Activated CD4-positive, alpha-beta T cell treated with anti-CD3 and anti-CD28 coated beads for 36 hours (primary cell): ENCODE data around the gene TP53BP1. TPM values are rescaled to one million over a fixed set of nuclear protein-coding genes. Genes with fewer than 3 reads are reported as not detected.
A peak's percentile ranks its signal among the peaks of the same experiment; 100 is the strongest.

ENCODE experiments used
- ATAC-seq: fragments of 200-7000 bp; cut with Tn5 transposase; one replicate; pipeline ENCODE4 v1.10.0; 2021; ENCODE audit warnings: mild to moderate bottlenecking, moderate library complexity
- CTCF ChIA-PET: fragments of 350-600 bp; sonication (Branson Sonifier 250); formaldehyde crosslinking; loops from one replicate; lab custom pipeline; 2021; ENCODE audit warnings: antibody characterized with exemption; lab: Charles Lee
- POLR2A ChIA-PET: fragments of 350-600 bp; sonication (Branson Sonifier 250); formaldehyde crosslinking; loops from one replicate; lab custom pipeline; 2021; ENCODE audit warnings: antibody characterized with exemption, inconsistent platforms; lab: Charles Lee
- DNase-seq: peaks from one replicate; pipeline ENCODE4 v3.0.0-alpha.2; 2020
- H3K27ac Mint-ChIP-seq: one replicate; pipeline ENCODE4 v1.8.0; 2021; ENCODE audit warnings: mixed read lengths
- H3K27me3 Mint-ChIP-seq: one replicate; pipeline ENCODE4 v1.8.0; 2021; ENCODE audit warnings: mixed read lengths
- H3K36me3 Mint-ChIP-seq: one replicate; pipeline ENCODE4 v1.8.0; 2021; ENCODE audit warnings: low read depth, mixed read lengths
- H3K4me1 Mint-ChIP-seq: one replicate; pipeline ENCODE4 v1.8.0; 2021; ENCODE audit warnings: mixed read lengths
- H3K4me3 Mint-ChIP-seq: one replicate; pipeline ENCODE4 v1.8.0; 2021; ENCODE audit warnings: mild to moderate bottlenecking, moderate library complexity, mixed read lengths
- H3K9me3 Mint-ChIP-seq: one replicate; pipeline ENCODE4 v1.8.0; 2021; ENCODE audit warnings: low read depth, mixed read lengths
- intact Hi-C, 2 experiments: fragments of 100-400 bp; cut with DNase I in 1 of 2; cut with micrococcal nuclease in 1 of 2; formaldehyde crosslinking; loops; one replicate each; pipeline versions ENCODE4 v1.14.2 to v1.15.1; 2022 to 2024; cut with DNase I, micrococcal nuclease
- total RNA-seq, 2 experiments: library from RNA; stranded (reverse); gene quantifications; one replicate each; pipeline ENCODE4 v1.2.3, GENCODE V29; 2021

TP53BP1 gene
- total RNA-seq, 2 experiments from 2014 or later, result 22.4 to 23.9 TPM

GRCh38 chr15:43446344-43446743 is 46.6 kb downstream of the TP53BP1 start:
- Mint-ChIP-seq H3K27ac (no peak overlapping the region), H3K9me3 (no peaks in the 10 kb centered on the region), H3K4me3 (no peak overlapping the region), H3K27me3 (no peaks in the 10 kb centered on the region), H3K4me1 (peaks cover 15% of the 10 kb centered on the region), H3K36me3 (peaks cover 10% of the 10 kb centered on the region)
- ChIA-PET CTCF (no interaction called here), POLR2A (no interaction called here)
- ATAC-seq (peak; percentile 42), DNase-seq (no peak)
- intact Hi-C loops, result no loop called here

GRCh38 chr15:43441316-43441715 is 51.6 kb downstream of the TP53BP1 start:
- ATAC-seq, result peak; percentile 78
- ChIA-PET CTCF (interaction anchor here (0.6 to 2.5 kb wide), 17 partner anchors 7 to 354 kb away, joined by 3 to 21 read pairs (median 3); partner anchors contain the start of gene TP53BP1), POLR2A (interaction anchor here (2.3 kb wide), 1 partner anchor 70 kb away, joined by 7 read pairs; no protein-coding TSS in a partner anchor)
- peak; percentile 37 for DNase-seq
- intact Hi-C loops, result loop anchor here (1.0 to 2.0 kb wide), 4 partner anchors 52 to 305 kb away; partner anchors contain the start of genes PDIA3 (in 1 of the 2) and TP53BP1 (in 1 of the 2)
- peaks cover 9% of the 10 kb centered on the region for H3K36me3 Mint-ChIP-seq
- peaks cover 8% of the 10 kb centered on the region for H3K4me1 Mint-ChIP-seq
- peak overlapping the region; percentile 91 for H3K27ac Mint-ChIP-seq
- H3K27me3 Mint-ChIP-seq, result no peaks in the 10 kb centered on the region
- H3K4me3 Mint-ChIP-seq, result no peak overlapping the region
- H3K9me3 Mint-ChIP-seq, result no peaks in the 10 kb centered on the region

DNA sequence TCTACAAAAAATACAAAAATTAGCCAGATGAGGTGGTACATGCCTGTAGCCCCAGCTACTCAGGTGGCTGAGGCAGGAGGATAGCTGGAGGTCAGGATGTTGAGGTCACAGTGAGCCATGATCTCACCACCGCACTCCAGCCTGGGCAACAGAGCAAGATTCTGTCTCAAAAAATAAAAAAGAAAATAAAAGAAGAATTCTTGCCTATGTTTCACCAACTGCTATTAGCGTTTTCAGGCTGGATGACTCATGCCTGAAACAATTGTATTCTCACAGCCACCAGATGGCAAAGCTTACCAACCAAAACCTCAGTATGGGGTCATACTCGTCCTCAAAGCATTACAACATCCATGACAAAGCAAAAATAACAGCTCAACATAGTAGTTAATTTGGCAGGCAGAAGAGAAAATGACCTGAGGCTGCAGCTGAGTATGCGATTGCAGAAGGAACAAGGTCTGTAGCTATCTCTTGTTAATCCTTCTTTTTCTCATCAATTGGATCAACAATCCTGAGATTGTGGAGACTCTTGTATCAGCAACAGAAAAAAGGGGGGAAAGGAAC is 52.2 kb downstream of the TP53BP1 start:
- Mint-ChIP-seq H3K4me3 (no peak overlapping the region), H3K27me3 (no peaks in the 10 kb centered on the region), H3K9me3 (no peaks in the 10 kb centered on the region), H3K4me1 (peaks cover 7% of the 10 kb centered on the region), H3K27ac (peak overlapping the region; percentile 91), H3K36me3 (peaks cover 9% of the 10 kb centered on the region)
- CTCF ChIA-PET, result interaction anchor here (0.6 to 2.5 kb wide), 15 partner anchors 13 to 355 kb away, joined by 3 to 21 read pairs (median 3); partner anchors contain the start of gene TP53BP1
- ATAC-seq, result peak; percentile 95
- POLR2A ChIA-PET, result interaction anchor here (0.6 to 2.3 kb wide), 2 partner anchors 69 to 70 kb away, joined by 4 to 7 read pairs; no protein-coding TSS in a partner anchor
- intact Hi-C loops, result loop anchor here (1.0 to 2.0 kb wide), 5 partner anchors 52 to 336 kb away; partner anchors contain the start of genes PDIA3 (in 1 of the 2) and TP53BP1 (in 1 of the 2)
- DNase-seq, result peak; percentile 64

- POLR2A ChIA-PET, result no interaction called here
- ATAC-seq, result no peak
Observed at GRCh38 chr15:43439268-43439667, 53.7 kb downstream of the TP53BP1 start.

GRCh38 chr15:43436395-43436794 is 56.6 kb downstream of the TP53BP1 start:
- POLR2A ChIA-PET, result no interaction called here
- Mint-ChIP-seq H3K4me1 (peaks cover 6% of the 10 kb centered on the region), H3K9me3 (no peaks in the 10 kb centered on the region), H3K27me3 (no peaks in the 10 kb centered on the region), H3K4me3 (no peak overlapping the region), H3K36me3 (peaks cover 4% of the 10 kb centered on the region), H3K27ac (no peak overlapping the region)
- CTCF ChIA-PET, result interaction anchor here (0.7 to 1.3 kb wide), 2 partner anchors 57 to 161 kb away, joined by 3 read pairs; partner anchors contain the start of gene TP53BP1
- DNase-seq, result no peak
- intact Hi-C loops, result no loop called here
- no peak for ATAC-seq

More at GRCh38 chr15:43439268-43439667, 53.7 kb downstream of the TP53BP1 start:
- Mint-ChIP-seq H3K36me3 (peaks cover 4% of the 10 kb centered on the region), H3K27me3 (no peaks in the 10 kb centered on the region), H3K4me1 (peaks cover 7% of the 10 kb centered on the region), H3K4me3 (no peak overlapping the region), H3K9me3 (no peaks in the 10 kb centered on the region), H3K27ac (no peak overlapping the region)
- intact Hi-C loops, result no loop called here
- DNase-seq, result no peak
- CTCF ChIA-PET, result interaction anchor here (2.5 kb wide), 1 partner anchor 75 kb away, joined by 21 read pairs; no protein-coding TSS in a partner anchor

- ChIA-PET POLR2A (interaction anchor here (0.6 kb wide), 1 partner anchor 322 kb away, joined by 8 read pairs; no protein-coding TSS in a partner anchor), CTCF (interaction anchor here (0.9 to 1.3 kb wide), 3 partner anchors 7 to 60 kb away, joined by 3 to 6 read pairs (median 3); no protein-coding TSS in a partner anchor)
- ATAC-seq (no peak), DNase-seq (no peak)
- H3K9me3 Mint-ChIP-seq, result no peaks in the 10 kb centered on the region
- H3K4me1 Mint-ChIP-seq, result no peaks in the 10 kb centered on the region
- H3K27ac Mint-ChIP-seq, result no peak overlapping the region
- no peaks in the 10 kb centered on the region for H3K27me3 Mint-ChIP-seq
- H3K36me3 Mint-ChIP-seq, result peaks cover 6% of the 10 kb centered on the region
- no peak overlapping the region for H3K4me3 Mint-ChIP-seq
- intact Hi-C loops, result loop anchor here in 1 of 2 experiments (2.0 kb wide), 1 partner anchor 16 kb away; no protein-coding TSS in a partner anchor
Observed at GRCh38 chr15:43434446-43434845, 58.5 kb downstream of the TP53BP1 start.

DNA sequence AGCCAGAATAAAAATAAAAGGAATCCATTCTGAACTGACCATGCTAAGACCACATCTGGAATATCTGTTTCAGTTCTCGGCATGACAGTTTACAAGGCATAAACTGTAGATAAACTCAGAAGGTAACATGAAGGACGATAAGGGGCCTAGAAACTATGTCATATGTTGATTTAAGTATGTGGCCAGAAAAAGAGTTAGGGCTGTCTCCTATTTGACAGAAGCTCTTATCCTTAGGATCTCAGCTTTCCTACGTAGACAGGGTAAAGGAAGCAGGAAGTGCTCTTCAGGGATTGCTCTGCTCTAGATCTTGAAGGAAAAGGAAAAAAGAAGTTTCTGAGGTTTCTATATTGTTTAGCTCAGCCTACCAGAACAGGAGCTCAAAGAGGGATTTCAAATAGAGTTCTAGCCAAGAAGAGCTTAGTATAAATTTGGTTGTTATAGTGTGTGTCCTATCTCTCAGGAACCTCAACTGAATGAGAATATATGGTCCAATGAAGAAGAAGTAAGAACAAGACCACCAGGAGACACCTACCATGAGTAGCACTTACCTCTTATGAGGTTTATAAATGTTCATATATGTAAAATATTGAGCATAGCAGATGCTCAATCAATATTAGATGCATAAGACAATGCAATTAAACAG is 59.2 kb downstream of the TP53BP1 start:
- intact Hi-C loops, result loop anchor here in 1 of 2 experiments (2.0 kb wide), 1 partner anchor 15 kb away; no protein-coding TSS in a partner anchor
- no peaks in the 10 kb centered on the region for H3K4me1 Mint-ChIP-seq
- H3K9me3 Mint-ChIP-seq, result no peaks in the 10 kb centered on the region
- H3K4me3 Mint-ChIP-seq, result no peak overlapping the region
- H3K27me3 Mint-ChIP-seq, result no peaks in the 10 kb centered on the region
- H3K36me3 Mint-ChIP-seq, result peaks cover 6% of the 10 kb centered on the region
- ChIA-PET CTCF (interaction anchor here (0.9 to 1.3 kb wide), 5 partner anchors 8 to 59 kb away, joined by 3 to 6 read pairs (median 3); no protein-coding TSS in a partner anchor), POLR2A (no interaction called here)
- ATAC-seq (no peak), DNase-seq (no peak)
- H3K27ac Mint-ChIP-seq, result no peak overlapping the region

DNA sequence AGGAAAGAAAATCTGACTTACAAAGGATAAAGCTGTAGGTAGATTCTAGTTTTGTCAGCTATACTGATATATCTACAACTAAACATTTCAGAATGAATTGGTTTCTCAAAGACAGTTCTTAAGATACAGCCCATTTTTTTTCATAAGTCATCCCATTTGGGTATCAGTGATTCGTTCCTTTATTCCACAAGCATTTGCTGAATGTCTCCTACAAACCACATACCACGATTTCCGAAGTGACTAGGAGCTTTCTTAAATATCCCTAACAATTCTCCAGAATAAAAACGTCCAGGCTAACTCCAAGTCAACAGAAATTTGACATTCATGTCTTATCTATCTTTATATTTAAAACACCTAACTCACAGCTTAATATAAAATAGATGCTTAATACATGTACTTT is 59.8 kb downstream of the TP53BP1 start:
- no peaks in the 10 kb centered on the region for H3K27me3 Mint-ChIP-seq
- no peak for DNase-seq
- no peak overlapping the region for H3K27ac Mint-ChIP-seq
- H3K36me3 Mint-ChIP-seq, result peaks cover 6% of the 10 kb centered on the region
- no peaks in the 10 kb centered on the region for H3K4me1 Mint-ChIP-seq
- intact Hi-C loops, result no loop called here
- ATAC-seq, result no peak
- H3K4me3 Mint-ChIP-seq, result no peak overlapping the region
- no peaks in the 10 kb centered on the region for H3K9me3 Mint-ChIP-seq
- ChIA-PET CTCF (interaction anchor here (1.0 to 1.2 kb wide), 2 partner anchors 16 to 17 kb away, joined by 3 to 4 read pairs; no protein-coding TSS in a partner anchor), POLR2A (no interaction called here)

DNA sequence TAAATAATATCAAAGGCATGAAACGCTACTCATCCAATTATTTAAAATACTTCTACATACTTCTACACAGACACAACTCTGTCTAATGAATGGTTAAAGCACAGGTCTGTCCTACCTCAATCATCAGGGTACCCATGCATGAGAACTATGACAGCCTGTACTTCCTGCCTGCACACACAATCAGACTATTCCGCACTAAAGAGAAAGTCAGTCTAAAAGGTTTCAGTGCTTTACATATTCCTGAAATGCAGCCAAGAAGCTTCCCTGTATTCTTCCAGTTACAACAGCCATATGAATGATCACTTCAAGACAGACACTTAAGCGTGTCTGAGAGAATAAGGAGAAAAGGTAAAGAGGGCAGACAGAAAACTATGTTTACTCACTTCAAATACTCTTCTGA is 63.3 kb downstream of the TP53BP1 start:
- Mint-ChIP-seq H3K9me3 (no peaks in the 10 kb centered on the region), H3K36me3 (peaks cover 19% of the 10 kb centered on the region), H3K27me3 (no peaks in the 10 kb centered on the region), H3K4me1 (no peaks in the 10 kb centered on the region), H3K27ac (no peak overlapping the region), H3K4me3 (no peak overlapping the region)
- no peak for DNase-seq
- CTCF ChIA-PET, result no interaction called here
- ATAC-seq, result no peak
- POLR2A ChIA-PET, result no interaction called here
- intact Hi-C loops, result no loop called here

GRCh38 chr15:43423793-43424192 is 69.2 kb downstream of the TP53BP1 start:
- Mint-ChIP-seq H3K9me3 (no peaks in the 10 kb centered on the region), H3K36me3 (peaks cover 35% of the 10 kb centered on the region), H3K4me1 (peaks cover 7% of the 10 kb centered on the region), H3K27me3 (no peaks in the 10 kb centered on the region), H3K4me3 (no peak overlapping the region), H3K27ac (no peak overlapping the region)
- ChIA-PET CTCF (no interaction called here), POLR2A (no interaction called here)
- intact Hi-C loops, result no loop called here
- ATAC-seq (no peak), DNase-seq (no peak)

- CTCF ChIA-PET, result interaction anchor here (1.0 kb wide), 1 partner anchor 13 kb away, joined by 4 read pairs; no protein-coding TSS in a partner anchor
- DNase-seq (no peak), ATAC-seq (no peak)
- intact Hi-C loops, result no loop called here
- Mint-ChIP-seq H3K27ac (no peak overlapping the region), H3K4me3 (no peak overlapping the region), H3K27me3 (no peaks in the 10 kb centered on the region), H3K4me1 (peaks cover 7% of the 10 kb centered on the region), H3K36me3 (peaks cover 25% of the 10 kb centered on the region), H3K9me3 (no peaks in the 10 kb centered on the region)
- POLR2A ChIA-PET, result interaction anchor here (0.6 kb wide), 1 partner anchor 334 kb away, joined by 5 read pairs; no protein-coding TSS in a partner anchor
Observed at GRCh38 chr15:43420876-43421275, 72.1 kb downstream of the TP53BP1 start.
